LHCN-M2 (cell line): ENCODE measurements around the gene ZNF45. TPM values are rescaled to one million over a fixed set of nuclear protein-coding genes. Genes with fewer than 3 reads are reported as not detected.
A peak's percentile ranks its signal among the peaks of the same experiment; 100 is the strongest.
"Not testable (repeated sequence)": the region's sequence is repeated elsewhere in the genome, so short reads cannot be mapped to it uniquely, and the experiment has no call there.

Experiments
- DNase-seq: peaks from one replicate; pipeline ENCODE4 v3.0.0-alpha.2; 2012; ENCODE audit warnings: low read depth
- polyA plus RNA-seq: library from polyadenylated mRNA; unstranded; fragments of >200 nt; gene quantifications from one replicate; pipeline ENCODE4 v1.2.1, GENCODE V29; 2012; ENCODE audit warnings: missing spikeins
- total RNA-seq: library from RNA; depleted of rRNA; stranded (reverse); fragments of >200 nt; gene quantifications from 2 replicates; pipeline ENCODE4 v1.2.3, GENCODE V29; 2014; rRNA removed

ZNF45 gene
- total RNA-seq = 9.2 and 14.9 TPM in 2 replicates
- polyA plus RNA-seq = 5.7 TPM

- DNase-seq = peak; percentile 88
These were observed at the start of gene ZNF45 for GRCh38 chr19:43934985-43935708. TSS of gene ZNF45 (minus strand) at chr19:43935282. CDS start at chr19:43922185, 13,097 bp downstream.

- no peak for DNase-seq
These were observed 49.6 kb upstream of the ZNF45 start for GRCh38 chr19:43984687-43985000.

- DNase-seq = peak; percentile 97
These were observed 49.0 kb upstream of the ZNF45 start, which contains the start of gene ZNF155 for GRCh38 chr19:43983912-43984686. TSS of gene ZNF155 (plus strand) at chr19:43984188. CDS start at chr19:43988544, 4,356 bp downstream.

- no peak for DNase-seq
These were observed 48.4 kb upstream of the ZNF45 start for GRCh38 chr19:43983544-43983911.

- DNase-seq = no peak
These were observed 41.6 kb upstream of the ZNF45 start for GRCh38 chr19:43976732-43977131.

GRCh38 chr19:43966079-43966694 lies 31.1 kb upstream of the ZNF45 start:
- DNase-seq = peak; percentile 5

- no peak for DNase-seq
These were observed 25.3 kb upstream of the ZNF45 start for GRCh38 chr19:43960411-43960810.

GRCh38 chr19:43957891-43958290 lies 22.8 kb upstream of the ZNF45 start:
- DNase-seq = peak; percentile 18

GRCh38 chr19:43956827-43957226 lies 21.7 kb upstream of the ZNF45 start:
- no peak for DNase-seq

- peak; percentile 98 for DNase-seq
These were observed 16.0 kb upstream of the ZNF45 start, which contains the start of gene ZNF221 for GRCh38 chr19:43950834-43951645. TSS of gene ZNF221 (plus strand) at chr19:43951228. CDS start at chr19:43962727, 11,499 bp downstream.

GRCh38 chr19:43949803-43950202 lies 14.7 kb upstream of the ZNF45 start:
- DNase-seq = not testable (repeated sequence)

- not testable (repeated sequence) for DNase-seq
These were observed 12.3 kb upstream of the ZNF45 start for GRCh38 chr19:43947412-43947811.

- DNase-seq = no peak
These were observed 6.1 kb upstream of the ZNF45 start for GRCh38 chr19:43941209-43941608.

GRCh38 chr19:43940719-43941118 lies 5.6 kb upstream of the ZNF45 start:
- no peak for DNase-seq

GRCh38 chr19:43939557-43940260 lies 4.6 kb upstream of the ZNF45 start:
- DNase-seq = no peak

- DNase-seq = no peak
These were observed 1.1 kb upstream of the ZNF45 start for GRCh38 chr19:43936188-43936587.

- DNase-seq = peak; percentile 37
These were observed 762 bp downstream of the ZNF45 start for GRCh38 chr19:43934055-43934984.

GRCh38 chr19:43928820-43929219 lies 6.3 kb downstream of the ZNF45 start:
- DNase-seq = no peak

GRCh38 chr19:43923875-43924274 lies 11.2 kb downstream of the ZNF45 start:
- DNase-seq = no peak

GRCh38 chr19:43914051-43914450 lies 21.0 kb downstream of the ZNF45 start:
- peak; percentile 8 for DNase-seq
